Cardiac fibroblast (primary cell): ENCODE measurements around the gene IFIT3.

ENCODE experiments used
- DNase-seq, 2 donors: peaks; one replicate each; pipeline versions ENCODE4 v3.0.0 to v3.0.0-alpha.2; 2010; ENCODE audit warnings: low read depth in 2 of 2
- H3K4me3 ChIP-seq, 2 donors: replicated peaks in 1 of 2; 1 replicate in 1 of 2; 2 replicates in 1 of 2; pipeline ENCODE4 v1.5.1; 2011; ENCODE audit warnings: low read depth in 2 of 2, low read length in 2 of 2, mild to moderate bottlenecking in 2 of 2, moderate library complexity in 1 of 2
- CTCF ChIP-seq: IDR thresholded peaks from one replicate; pipeline ENCODE4 v1.5.1; 2011; ENCODE audit warnings: low read depth, mild to moderate bottlenecking, low read length, inconsistent platforms

The IFIT3 gene

GRCh38 chr10:89369156-89370105 lies 41.6 kb downstream of the IFIT3 start:
- peak; percentile 72 to 76 for DNase-seq
- no peak overlapping the region for H3K4me3 ChIP-seq
- TF ChIP-seq CTCF, result peak; percentile 64

GRCh38 chr10:89371079-89371478 lies 43.3 kb downstream of the IFIT3 start:
- H3K4me3 ChIP-seq, result no peak overlapping the region
- no peak for TF ChIP-seq CTCF
- DNase-seq, result no peak

GRCh38 chr10:89371987-89372386 lies 44.2 kb downstream of the IFIT3 start:
- no peak for DNase-seq
- H3K4me3 ChIP-seq, result no peak overlapping the region
- no peak for TF ChIP-seq CTCF

- peak; percentile 96 to 97 for DNase-seq
- no peak overlapping the region for H3K4me3 ChIP-seq
- no peak for TF ChIP-seq CTCF
Observed at GRCh38 chr10:89373916-89374711, 46.3 kb downstream of the IFIT3 start.

GRCh38 chr10:89374713-89375141 lies 46.9 kb downstream of the IFIT3 start:
- H3K4me3 ChIP-seq, result no peak overlapping the region
- TF ChIP-seq CTCF, result no peak
- peak in 1 of 2 donors; percentile 22 for DNase-seq

- no peak within 1 kb of the TSS for H3K4me3 ChIP-seq
- no peak for TF ChIP-seq CTCF
- DNase-seq, result no peak
Observed at GRCh38 chr10:89377705-89378637, 50.2 kb downstream of the IFIT3 start, which contains the start of gene IFIT1B. Gene IFIT1B, plus strand, starts transcription at chr10:89378056. Its CDS starts 80 bp downstream, at chr10:89378136.
